ENCODE results near the gene RNLS.
A peak's percentile ranks its signal among the peaks of the same experiment; 100 is the strongest.

The RNLS gene

GRCh38 chr10:88245974-88246511 is 337.1 kb downstream of the RNLS start:
- no peak for DNase-seq

GRCh38 chr10:88244781-88245625 is 338.1 kb downstream of the RNLS start:
- DNase-seq = peak; percentile 75

- DNase-seq = no peak
These were observed 339.0 kb downstream of the RNLS start for GRCh38 chr10:88243836-88244730.

DNA sequence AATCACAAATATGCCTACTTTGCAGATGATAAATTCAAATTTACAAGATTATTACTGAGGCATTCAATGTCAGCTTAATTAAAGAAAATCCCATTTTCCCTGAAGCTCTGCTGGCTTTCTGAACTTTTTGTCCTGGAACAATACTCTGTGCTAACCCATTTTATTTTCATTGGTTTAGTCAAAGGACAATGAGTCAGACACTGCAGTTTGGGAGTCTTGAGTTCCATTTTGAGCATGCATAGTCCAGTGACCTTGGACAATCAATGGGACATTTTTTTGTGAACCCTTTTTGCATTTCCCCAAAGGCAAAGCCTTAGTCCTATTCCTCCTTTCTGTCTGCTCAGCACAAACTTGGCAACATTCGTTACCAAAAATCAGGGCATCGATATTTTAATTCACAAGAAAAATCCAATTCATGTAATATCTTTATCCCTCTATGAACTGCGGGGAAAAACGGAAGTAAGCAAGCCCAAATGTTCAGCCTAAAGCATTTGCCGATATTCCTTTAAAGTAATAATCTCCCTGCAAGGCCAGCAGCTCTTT is 339.8 kb downstream of the RNLS start:
- DNase-seq = no peak

DNA sequence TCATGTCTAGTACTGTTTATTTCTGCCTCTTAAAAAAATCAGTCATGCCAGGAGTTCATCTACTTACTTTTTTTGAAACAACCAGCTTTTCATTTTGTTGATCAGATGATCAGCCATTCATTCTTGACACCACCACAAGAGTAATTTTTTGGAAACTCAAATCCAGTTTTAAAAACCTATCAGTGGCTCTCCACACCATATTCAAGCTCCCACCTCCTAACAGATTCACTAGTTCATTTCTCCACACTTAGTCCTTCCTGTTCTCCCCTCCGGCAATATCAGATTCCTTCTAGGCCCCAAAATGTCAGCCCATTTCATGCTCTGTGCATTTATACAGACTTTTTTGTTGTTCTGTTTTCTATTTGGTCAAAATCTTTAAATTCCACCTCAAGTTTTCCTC is 341.6 kb downstream of the RNLS start:
- DNase-seq = no peak

DNA sequence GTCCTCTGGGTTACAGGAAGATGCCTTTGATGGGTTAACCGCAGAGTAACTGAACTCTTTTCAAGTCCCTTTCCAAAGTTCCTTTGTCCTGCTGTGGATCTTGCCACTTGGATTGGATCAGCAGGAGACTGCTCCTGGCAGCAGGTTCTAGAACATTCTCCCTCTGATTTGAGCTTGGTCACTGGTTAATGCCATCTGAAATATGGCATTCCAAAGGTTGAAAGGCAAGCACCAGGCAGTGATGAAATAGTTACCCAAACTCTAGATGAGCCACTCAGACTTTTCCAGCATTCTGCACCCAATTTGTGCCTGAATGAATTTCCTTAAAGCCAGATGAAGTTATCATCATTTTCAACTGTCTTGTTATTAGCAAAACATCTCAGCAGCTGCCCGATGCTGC is 343.9 kb downstream of the RNLS start:
- DNase-seq = no peak

GRCh38 chr10:88238615-88238914 is 344.6 kb downstream of the RNLS start:
- no peak for DNase-seq

DNA sequence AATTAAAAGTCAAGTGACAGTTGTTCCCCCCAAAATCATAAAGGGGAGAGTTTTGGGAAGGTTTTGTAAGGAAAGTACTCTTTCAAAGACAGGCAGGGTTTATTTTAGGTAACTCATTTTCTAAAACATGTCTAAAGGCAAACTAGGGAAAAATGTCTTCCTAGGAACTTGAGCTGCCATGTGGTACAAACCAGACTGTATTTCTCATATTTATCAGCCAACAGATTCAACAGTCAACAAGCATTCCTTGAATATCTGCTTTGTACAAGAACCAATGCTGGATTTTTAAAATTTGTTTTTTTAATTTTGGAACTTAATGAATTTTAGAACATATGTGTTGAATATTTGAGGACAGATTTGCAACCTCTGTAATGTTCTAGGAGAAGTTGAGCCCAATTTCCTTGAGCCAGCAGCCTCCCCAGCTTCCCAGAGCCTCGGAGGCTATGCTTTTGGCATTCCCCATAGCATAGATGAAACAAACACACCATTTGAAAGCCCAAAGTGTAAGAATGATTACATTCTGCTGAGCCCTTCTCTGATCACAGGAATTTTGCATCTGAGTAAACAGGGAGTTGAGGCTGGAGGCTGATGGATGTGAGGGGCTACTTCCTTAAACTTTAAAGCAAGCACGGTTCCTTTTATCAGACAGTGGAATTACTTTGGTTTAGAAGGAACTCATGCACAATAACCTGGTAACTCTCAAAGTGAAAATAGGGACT is 345.1 kb downstream of the RNLS start:
- peak; percentile 26 for DNase-seq

GRCh38 chr10:88236121-88236743 is 346.9 kb downstream of the RNLS start:
- peak; percentile 46 for DNase-seq

DNA sequence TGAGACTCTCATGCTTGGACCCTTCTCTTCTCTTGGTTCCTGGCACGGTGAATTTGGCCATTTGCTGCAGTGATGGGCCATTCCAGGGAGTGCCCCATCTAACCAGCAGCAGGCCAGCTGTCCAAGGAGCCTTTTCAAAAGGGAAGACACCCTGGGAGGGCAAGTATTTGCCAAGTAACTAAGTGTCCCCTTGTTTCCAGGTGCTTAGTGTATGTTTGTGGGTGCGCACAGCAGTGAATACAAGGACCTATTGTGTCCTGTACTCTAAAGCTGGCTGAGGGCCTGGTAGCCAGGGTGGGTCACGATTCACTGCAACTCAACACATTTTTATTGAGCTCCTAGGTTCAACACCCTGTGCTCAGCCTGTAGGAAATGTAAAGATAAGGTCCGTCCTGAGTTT is 348.8 kb downstream of the RNLS start:
- no peak for DNase-seq

DNA sequence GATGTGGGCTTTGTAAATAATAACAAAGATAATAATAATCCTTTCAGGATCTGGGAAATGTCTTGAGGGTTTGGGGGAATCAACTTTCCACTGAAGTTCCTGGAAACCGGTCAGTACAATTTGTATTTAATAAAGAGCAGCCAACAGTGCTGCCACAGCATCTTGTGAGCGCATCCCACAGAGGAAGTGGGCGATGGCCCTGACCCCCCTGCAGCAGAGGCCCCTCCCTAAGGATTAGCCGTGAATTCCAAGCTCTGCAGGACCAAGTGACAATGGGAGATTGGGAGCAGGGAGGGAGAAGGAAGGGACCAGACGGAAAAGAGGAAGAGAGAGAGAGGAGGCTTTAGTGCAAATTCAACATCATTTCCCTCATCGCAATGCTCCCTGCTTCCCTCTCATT is 349.2 kb downstream of the RNLS start:
- peak; percentile 10 for DNase-seq

GRCh38 chr10:88232983-88233543 is 350.1 kb downstream of the RNLS start:
- no peak for DNase-seq

DNA sequence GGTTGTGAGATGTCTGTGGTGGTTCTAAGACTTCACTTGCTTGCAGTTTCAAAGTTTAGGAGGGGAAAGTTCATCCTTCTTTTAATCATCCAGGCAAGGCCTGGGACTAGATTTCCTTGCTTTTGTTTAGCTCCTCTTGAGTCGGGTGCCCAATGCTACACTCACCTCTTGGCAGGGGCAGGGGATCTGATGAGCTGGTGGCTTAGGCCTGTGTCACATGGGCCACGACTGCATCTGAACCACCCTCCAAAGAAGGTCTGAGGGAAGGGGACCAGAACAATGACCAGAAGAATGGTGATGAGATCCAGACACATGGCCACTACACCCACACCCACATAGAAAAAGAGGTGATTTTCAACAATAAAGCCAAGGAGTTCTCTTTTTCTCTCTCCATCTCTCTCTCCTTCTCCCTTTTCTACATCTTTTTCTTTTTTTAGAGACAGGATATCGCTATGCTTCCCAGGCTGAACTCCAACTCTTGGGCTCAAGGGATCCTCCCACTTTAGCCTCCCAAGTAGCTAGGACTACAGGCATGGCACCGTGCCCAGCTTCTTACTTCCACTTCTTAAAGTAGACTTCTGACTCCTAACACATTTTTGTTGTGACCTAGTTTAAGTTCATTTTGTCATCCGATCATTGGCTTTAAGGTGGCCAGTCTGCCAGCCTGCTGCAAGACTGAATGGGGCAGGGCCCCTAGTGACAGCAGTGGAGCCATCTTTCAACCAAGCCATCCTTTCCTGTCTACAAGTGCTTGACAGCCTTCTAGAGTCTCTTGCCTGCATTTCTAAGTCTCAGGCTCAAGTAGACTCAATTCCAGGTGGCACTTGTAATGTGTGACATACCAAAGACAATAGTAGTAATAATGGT is 350.9 kb downstream of the RNLS start:
- no peak for DNase-seq

- no peak for DNase-seq
These were observed 352.9 kb downstream of the RNLS start for GRCh38 chr10:88230251-88230650.

DNA sequence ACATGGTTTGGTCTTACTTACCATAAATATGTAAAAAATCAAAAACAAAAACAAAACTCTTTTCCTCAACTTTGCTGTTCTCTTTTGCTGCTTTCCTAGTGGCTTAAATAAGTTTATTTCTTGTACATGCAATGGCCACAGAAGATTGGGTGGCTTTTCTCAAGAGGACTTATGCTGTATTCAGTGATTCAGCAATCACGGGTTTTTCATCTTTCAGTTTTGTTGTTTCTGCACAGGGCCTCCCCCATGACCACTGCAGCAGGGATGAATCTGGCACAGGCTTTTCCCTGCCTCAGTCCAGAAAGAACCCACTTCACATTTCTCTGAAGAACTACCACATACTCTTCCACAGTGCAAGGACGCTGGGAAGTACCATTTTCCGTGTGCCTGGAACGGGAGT is 355.0 kb downstream of the RNLS start:
- DNase-seq = no peak

GRCh38 chr10:88227342-88228018 is 355.6 kb downstream of the RNLS start:
- DNase-seq = no peak

DNA sequence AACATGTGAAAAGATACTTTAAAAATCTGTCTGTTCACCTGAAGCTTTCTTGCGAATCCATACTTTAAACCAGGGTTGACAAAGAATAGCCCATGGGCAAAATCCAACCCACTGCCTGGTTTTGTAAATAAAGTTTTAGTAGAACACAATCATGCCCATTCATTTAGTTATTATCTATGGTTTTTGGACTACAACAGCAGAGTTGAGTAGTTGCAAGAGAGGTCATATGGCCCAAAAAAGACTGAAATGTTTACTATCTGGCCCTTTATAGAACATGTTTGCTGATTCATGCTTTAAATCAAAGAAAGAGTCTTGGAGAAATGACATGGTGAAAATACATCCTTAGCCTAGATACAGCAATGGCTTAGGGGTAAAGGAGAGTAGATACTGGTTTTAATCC is 356.2 kb downstream of the RNLS start:
- no peak for DNase-seq

DNA sequence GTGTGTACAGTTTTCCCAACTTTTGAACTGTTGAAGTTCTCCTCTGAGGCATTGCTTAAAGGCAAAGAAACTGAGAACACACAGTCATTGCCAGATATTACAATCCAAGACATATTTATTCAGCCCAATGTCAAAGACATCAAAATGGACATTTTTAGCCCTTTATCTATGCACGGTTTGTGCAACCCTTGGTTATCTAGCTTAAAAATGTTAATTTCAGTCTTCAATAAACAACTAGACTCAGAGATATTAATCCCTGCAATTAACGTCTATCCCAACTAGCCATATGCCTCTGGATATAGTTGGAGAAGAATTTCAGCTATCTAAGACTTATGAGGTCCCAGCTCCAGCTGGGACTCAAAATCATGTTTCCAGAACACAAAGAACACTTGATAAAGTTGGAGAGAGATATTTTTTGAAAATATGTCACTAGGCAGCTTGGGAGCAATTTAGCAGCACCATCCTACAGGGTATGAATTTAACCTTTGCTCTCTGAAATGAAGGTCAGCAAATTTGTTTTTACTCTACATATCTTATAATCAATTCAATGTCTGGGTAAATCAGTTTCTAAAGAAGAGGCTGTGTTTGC is 357.0 kb downstream of the RNLS start:
- DNase-seq = no peak
